ENCODE measurements around the gene CASQ1.

GRCh38 chr1:160171980-160172379, 18.4 kb upstream of the CASQ1 start:
- TF ChIP-seq CTCF (IDR thresholded peaks at IDR 0.05): no peak
- TF ChIP-seq POLR2A (IDR thresholded peaks at IDR 0.05): no peak
- TF ChIP-seq EP300 (IDR thresholded peaks at IDR 0.05): no peak

Data from ovary (tissue), 3 donors.